ENCODE measurements around the gene SLC2A10. TPM values are rescaled to one million over a fixed set of nuclear protein-coding genes. Genes with fewer than 3 reads are reported as not detected.

SLC2A10 gene
- total RNA-seq, 1 experiment from 2014 or later, result 3.9 TPM

- peak; percentile 23 for DNase-seq (ENCODE audit: low spot score)
These were observed 61.1 kb downstream of the SLC2A10 start for GRCh38 chr20:46770330-46771194.

- no peak for DNase-seq (ENCODE audit: low spot score)
These were observed 61.7 kb downstream of the SLC2A10 start for GRCh38 chr20:46771195-46771588.

- DNase-seq (ENCODE audit: low spot score), result no peak
These were observed 63.5 kb downstream of the SLC2A10 start for GRCh38 chr20:46772901-46773300.

- DNase-seq (ENCODE audit: low spot score), result no peak
These were observed 64.2 kb downstream of the SLC2A10 start for GRCh38 chr20:46773680-46774079.

- DNase-seq (ENCODE audit: low spot score), result no peak
These were observed 64.8 kb downstream of the SLC2A10 start for GRCh38 chr20:46774236-46774635.

- no peak for DNase-seq (ENCODE audit: low spot score)
These were observed 65.6 kb downstream of the SLC2A10 start for GRCh38 chr20:46774943-46775560.

GRCh38 chr20:46775806-46776205, 66.4 kb downstream of the SLC2A10 start:
- DNase-seq (ENCODE audit: low spot score), result no peak

- no peak for DNase-seq (ENCODE audit: low spot score)
These were observed 67.9 kb downstream of the SLC2A10 start for GRCh38 chr20:46777331-46777730.

- no peak for DNase-seq (ENCODE audit: low spot score)
These were observed 70.4 kb downstream of the SLC2A10 start for GRCh38 chr20:46779831-46780230.

- peak; percentile 59 for DNase-seq (ENCODE audit: low spot score)
These were observed 75.1 kb downstream of the SLC2A10 start for GRCh38 chr20:46784436-46785127.

Other genes with a start within 250 kb of the SLC2A10 start
- gene ZNF334, start 196.1 kb upstream of the SLC2A10 start, total RNA-seq (2014; rRNA removed; shearing (Covaris generic)), result 0.14 TPM in 1 of 2 replicates, not detected in the other
- gene OCSTAMP, start 159.0 kb upstream of the SLC2A10 start, total RNA-seq (2014; rRNA removed; shearing (Covaris generic)), result not detected in 2 replicates
- 0.12 TPM in 1 of 2 replicates, not detected in the other for gene SLC13A3, start 58.2 kb upstream of the SLC2A10 start, total RNA-seq (2014; rRNA removed; shearing (Covaris generic))
- 15.7 and 17.0 TPM in 2 replicates for gene TP53RK, start 20.2 kb upstream of the SLC2A10 start, total RNA-seq (2014; rRNA removed; shearing (Covaris generic))
- gene EYA2, start 185.2 kb downstream of the SLC2A10 start, total RNA-seq (2014; rRNA removed; shearing (Covaris generic)), result 0.14 and 0.60 TPM in 2 replicates

All from H4 (cell line).